Karpas-422 (cell line): ENCODE measurements around the gene REXO5. TPM values are rescaled to one million over a fixed set of nuclear protein-coding genes. Genes with fewer than 3 reads are reported as not detected.

ENCODE experiments used
- small RNA-seq: library from RNA; depleted of rRNA; stranded (forward); fragments of <200 nt; gene quantifications from one replicate; pipeline ENCODE3, GENCODE V24; 2014
- total RNA-seq: library from RNA; depleted of rRNA; stranded (reverse); fragments of >200 nt; shearing (Covaris generic); gene quantifications from 2 replicates; pipeline ENCODE4 v1.2.3, GENCODE V29; 2014; ENCODE audit warnings: low replicate concordance; rRNA removed

Gene REXO5
- total RNA-seq, 1 experiment from 2014 or later, result 13.9 TPM

Small RNAs within 50 kb of the gene (small RNA-seq; reads per million reads assigned to genes)
- not detected for gene RF00618
- not detected for gene RNU6-944P

Other genes with a start within 250 kb of the REXO5 start
- not detected in 2 replicates for gene ACSM2B, start 230.2 kb upstream of the REXO5 start, total RNA-seq
- gene ACSM1, start 108.8 kb upstream of the REXO5 start, total RNA-seq, result not detected in 2 replicates
- 38.4 and 40.7 TPM in 2 replicates for gene THUMPD1, start 64.7 kb upstream of the REXO5 start, total RNA-seq
- gene ACSM3, start 42.5 kb upstream of the REXO5 start, total RNA-seq, result 1.1 and 1.6 TPM in 2 replicates
- gene ERI2, start 55 bp upstream of the REXO5 start, total RNA-seq, result 12.3 and 17.0 TPM in 2 replicates
- 6.2 and 7.3 TPM in 2 replicates for gene DCUN1D3, start 93.8 kb downstream of the REXO5 start, total RNA-seq
- 37.6 and 43.2 TPM in 2 replicates for gene LYRM1, start 94.2 kb downstream of the REXO5 start, total RNA-seq